Fibroblast of villous mesenchyme (primary cell): ENCODE data around the gene PRSS8. TPM values are rescaled to one million over a fixed set of nuclear protein-coding genes. Genes with fewer than 3 reads are reported as not detected.

Experiments used
- DNase-seq: peaks from one replicate; pipeline ENCODE4 v3.0.0-alpha.2; 2010; ENCODE audit warnings: low read depth
- H3K4me3 ChIP-seq: 2 replicates; pipeline ENCODE4 v1.5.1; 2011; ENCODE audit warnings: low read depth, mild to moderate bottlenecking, low read length
- total RNA-seq: library from RNA; depleted of rRNA; stranded (reverse); fragments of >200 nt; gene quantifications from 2 replicates; pipeline ENCODE4 v1.2.3, GENCODE V29; 2012
- TF ChIP-seq, protein P1 (sequence below): IDR thresholded peaks from 2 replicates; pipeline ENCODE4 v1.5.1; 2012; ENCODE audit warnings: low read depth, mild to moderate bottlenecking, low read length; ENCODE audit not compliant: insufficient read depth

PRSS8 gene
- total RNA-seq = under 0.01 TPM in 1 of 2 replicates, not detected in the other

DNA sequence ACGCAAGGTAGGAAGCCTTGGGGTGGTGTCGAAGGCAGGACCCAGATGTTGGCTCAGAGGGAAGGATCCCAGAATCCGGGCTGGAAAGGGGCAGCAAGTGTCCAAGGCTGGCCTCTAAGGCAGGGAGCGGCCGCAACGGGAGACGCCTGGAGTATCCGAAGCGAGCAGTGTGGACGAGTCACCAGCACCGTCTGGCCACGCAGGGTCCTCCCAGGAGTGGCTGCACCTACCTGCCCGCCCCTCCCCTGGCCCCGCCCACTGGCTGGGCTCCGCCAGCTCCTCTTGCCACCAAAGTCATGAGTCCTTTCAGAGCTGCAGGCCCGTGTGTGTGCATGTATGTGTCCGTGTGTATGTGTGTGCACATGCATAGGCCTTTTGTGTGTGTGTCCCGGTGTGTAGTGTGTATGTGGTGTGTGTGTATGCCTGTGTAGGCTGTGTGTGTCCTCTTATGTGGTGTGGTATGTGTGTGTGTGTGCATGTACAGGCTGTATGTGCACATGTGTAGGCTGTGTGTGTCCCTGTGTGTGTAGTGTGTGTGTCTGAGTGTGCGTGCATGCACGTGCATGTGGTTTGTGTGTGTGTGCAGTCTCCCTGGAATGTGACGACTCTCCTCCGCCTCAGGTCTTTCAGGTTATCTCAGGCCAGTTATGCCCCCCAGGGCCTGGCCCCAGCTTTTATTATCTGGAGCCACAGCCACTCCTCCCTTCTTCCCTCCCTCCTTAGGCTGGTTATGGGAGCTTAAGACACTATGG is at the start of gene PRSS8:
PRSS8 (minus strand) TSS at position 193 of the 752 bp plus-strand sequence. CDS start 229 bp downstream, outside the sequence.
- DNase-seq = no peak
- H3K4me3 ChIP-seq = no peak within 1 kb of the TSS
- TF ChIP-seq, protein P1, sequence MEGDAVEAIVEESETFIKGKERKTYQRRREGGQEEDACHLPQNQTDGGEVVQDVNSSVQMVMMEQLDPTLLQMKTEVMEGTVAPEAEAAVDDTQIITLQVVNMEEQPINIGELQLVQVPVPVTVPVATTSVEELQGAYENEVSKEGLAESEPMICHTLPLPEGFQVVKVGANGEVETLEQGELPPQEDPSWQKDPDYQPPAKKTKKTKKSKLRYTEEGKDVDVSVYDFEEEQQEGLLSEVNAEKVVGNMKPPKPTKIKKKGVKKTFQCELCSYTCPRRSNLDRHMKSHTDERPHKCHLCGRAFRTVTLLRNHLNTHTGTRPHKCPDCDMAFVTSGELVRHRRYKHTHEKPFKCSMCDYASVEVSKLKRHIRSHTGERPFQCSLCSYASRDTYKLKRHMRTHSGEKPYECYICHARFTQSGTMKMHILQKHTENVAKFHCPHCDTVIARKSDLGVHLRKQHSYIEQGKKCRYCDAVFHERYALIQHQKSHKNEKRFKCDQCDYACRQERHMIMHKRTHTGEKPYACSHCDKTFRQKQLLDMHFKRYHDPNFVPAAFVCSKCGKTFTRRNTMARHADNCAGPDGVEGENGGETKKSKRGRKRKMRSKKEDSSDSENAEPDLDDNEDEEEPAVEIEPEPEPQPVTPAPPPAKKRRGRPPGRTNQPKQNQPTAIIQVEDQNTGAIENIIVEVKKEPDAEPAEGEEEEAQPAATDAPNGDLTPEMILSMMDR = no peak

DNA sequence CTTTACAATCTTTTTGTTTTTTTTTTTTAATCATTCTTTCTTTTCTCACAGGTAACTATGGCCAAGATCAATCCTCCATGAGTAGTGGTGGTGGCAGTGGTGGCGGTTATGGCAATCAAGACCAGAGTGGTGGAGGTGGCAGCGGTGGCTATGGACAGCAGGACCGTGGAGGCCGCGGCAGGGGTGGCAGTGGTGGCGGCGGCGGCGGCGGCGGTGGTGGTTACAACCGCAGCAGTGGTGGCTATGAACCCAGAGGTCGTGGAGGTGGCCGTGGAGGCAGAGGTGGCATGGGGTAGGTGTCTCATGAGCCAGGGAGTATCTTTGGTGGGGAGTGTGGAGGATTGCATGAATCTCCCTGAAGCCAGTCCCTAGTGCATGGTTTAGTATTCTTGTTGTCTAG is 49.4 kb upstream of the PRSS8 start:
- TF ChIP-seq, protein P1 = no peak
- DNase-seq = no peak
- no peak overlapping the region for H3K4me3 ChIP-seq

DNA sequence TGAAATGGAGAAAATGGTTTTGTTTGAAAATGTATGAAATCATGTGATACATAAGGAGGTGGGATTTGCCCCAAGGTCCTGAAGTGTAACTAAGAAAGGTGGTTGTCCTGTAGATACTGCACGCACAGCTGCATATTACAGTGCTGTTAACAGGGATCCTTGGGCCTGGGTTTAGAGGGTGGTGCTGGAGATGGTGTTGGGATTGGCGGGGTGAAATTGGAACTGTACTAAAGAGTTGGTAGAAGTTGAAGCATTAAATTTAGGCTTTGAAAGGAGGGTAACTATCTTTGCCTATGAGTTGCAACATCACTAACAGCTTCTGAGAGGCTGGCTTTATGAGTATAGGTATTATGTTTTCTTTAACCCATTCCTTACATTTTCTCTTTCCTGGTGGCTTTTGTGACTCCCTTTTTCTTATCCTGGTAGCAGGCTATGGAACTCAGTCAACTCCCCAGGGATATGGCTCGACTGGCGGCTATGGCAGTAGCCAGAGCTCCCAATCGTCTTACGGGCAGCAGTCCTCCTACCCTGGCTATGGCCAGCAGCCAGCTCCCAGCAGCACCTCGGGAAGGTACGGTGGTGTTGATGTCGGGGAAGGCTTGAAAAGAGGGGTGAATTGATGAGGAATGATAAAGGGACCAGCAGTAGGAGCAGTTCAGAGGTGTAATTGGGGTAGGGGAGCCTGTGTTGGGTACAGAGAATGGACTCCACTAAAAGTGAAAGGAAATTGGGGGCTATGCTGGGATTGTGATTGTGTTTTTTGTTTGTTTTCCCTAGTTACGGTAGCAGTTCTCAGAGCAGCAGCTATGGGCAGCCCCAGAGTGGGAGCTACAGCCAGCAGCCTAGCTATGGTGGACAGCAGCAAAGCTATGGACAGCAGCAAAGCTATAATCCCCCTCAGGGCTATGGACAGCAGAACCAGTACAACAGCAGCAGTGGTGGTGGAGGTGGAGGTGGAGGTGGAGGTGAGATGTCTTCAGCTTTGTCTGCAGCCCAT is 48.2 kb upstream of the PRSS8 start:
- no peak for DNase-seq
- TF ChIP-seq, protein P1 = no peak
- H3K4me3 ChIP-seq = no peak overlapping the region

DNA sequence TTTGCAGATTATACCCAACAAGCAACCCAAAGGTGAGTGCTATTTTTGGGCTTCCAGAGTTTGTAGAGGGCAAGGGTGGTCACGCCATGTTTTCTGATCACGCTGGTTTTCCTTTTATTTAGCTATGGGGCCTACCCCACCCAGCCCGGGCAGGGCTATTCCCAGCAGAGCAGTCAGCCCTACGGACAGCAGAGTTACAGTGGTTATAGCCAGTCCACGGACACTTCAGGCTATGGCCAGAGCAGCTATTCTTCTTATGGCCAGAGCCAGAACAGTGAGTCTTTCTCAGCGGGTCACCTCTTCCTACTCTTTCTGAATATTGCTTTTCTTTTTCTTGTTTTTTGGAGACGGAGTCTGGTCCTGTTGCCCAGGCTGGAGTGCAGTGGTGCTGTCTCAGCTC is 46.9 kb upstream of the PRSS8 start:
- no peak for DNase-seq
- H3K4me3 ChIP-seq = peak overlapping the region; percentile 96
- TF ChIP-seq, protein P1 = no peak

DNA sequence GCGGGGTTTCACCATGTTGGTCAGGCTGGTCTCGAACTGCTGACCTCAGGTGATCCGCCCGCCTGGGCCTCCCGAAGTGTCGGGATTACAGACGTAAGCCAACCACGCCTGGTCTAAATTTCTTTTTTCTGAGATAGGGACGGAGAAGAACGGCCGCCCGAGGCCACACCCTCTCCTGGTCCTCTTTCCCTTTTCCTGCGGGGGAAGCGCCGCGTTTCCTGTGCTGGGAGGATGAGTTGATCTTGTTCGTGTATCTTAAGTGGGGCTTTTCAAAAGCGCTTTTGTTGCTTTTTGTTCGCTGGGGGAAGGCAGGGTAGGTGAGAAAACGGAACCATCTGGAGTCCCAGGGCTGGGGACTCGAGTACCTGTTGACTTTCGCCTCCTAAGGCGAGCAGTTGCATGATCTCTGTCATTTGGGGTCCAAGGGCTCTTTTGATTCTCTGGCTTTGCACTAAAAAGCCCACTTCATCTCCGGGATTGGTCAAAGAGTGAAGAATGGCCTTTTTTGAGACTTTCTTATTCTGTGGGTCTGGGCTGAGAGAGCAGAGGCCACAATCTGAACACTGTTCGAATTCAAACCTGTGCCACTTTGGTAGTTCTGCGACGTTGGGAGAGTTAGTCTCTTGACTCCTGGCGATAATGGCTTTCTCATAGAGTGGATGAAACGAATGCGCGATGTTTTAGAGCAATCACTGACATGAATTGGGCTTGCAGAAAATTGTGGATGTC is 45.7 kb upstream of the PRSS8 start:
- TF ChIP-seq, protein P1 = no peak
- H3K4me3 ChIP-seq = peak overlapping the region; percentile 96
- DNase-seq = peak; percentile 59

DNA sequence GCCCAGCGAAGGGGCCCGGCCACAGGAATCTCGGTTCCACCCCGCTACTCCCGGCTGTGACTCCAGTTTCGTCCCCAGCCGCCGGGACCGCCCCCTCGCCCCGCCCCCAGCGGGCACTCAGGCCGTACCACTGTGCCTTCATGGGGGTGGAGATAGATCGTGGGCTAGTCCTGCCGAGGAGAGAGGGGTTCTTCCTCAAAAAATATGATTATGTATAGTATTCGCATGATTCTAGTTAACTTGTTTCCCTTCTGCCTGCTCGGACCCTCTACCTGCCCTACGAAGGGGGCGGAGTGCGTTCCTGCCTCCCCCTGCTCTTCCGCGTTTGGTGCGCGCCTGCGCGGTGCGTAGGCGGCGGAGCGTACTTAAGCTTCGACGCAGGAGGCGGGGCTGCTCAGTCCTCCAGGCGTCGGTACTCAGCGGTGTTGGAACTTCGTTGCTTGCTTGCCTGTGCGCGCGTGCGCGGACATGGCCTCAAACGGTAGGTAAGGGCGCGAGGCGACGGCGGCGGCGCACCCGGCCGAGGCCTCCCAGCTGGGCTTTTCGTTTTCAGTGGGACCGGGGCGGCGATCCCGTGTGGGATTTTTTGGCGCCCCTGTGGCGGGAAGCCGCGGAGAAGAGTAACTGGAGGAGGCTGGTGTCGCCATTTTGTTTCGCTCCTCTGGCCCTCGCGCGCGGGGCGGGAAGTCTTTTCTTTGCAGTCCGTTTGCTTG is 44.4 kb upstream of the PRSS8 start, which contains the start of gene FUS:
FUS (plus strand) TSS at position 393 of the 713 bp plus-strand sequence; CDS start at position 469, 76 bp downstream.
- H3K4me3 ChIP-seq = peak within 1 kb of the TSS; percentile 96
- peak; percentile 92 for DNase-seq
- TF ChIP-seq, protein P1 = no peak
